HEK293 (cell line): ENCODE data around the gene SP2.

Experiments
- CTCF ChIA-PET: fragments of 350-600 bp; formaldehyde crosslinking; extraction: SDS; loops from one replicate; lab custom pipeline; 2021; ENCODE audit warnings: antibody characterized with exemption; lab: Yijun Ruan, JAX
- POLR2A ChIA-PET: fragments of 300-600 bp; formaldehyde crosslinking; extraction: SDS; loops from one replicate; lab custom pipeline; 2020; ENCODE audit warnings: antibody characterized with exemption, inconsistent platforms; lab: Yijun Ruan, JAX
- H3K27ac ChIP-seq: fragments of 200-500 bp; sonication (Bioruptor generic); 2 replicates; pipeline ENCODE4 v1.5.1; 2014; ENCODE audit warnings: low read depth, low read length, control low read depth, inconsistent platforms; ENCODE audit errors: extremely low read depth
- H3K36me3 ChIP-seq, 2 experiments: fragments of 200-500 bp in 1 of 2; sonication (Bioruptor generic) in 1 of 2; 1 replicate in 1 of 2; 2 replicates in 1 of 2; pipeline ENCODE4 v1.5.1; 2014 to 2017; ENCODE audit warnings: inconsistent platforms in 2 of 2, low read length in 2 of 2; ENCODE audit not compliant: control insufficient read depth in 2 of 2, insufficient read depth in 1 of 2
- H3K4me1 ChIP-seq: fragments of 200-500 bp; sonication (Bioruptor generic); 2 replicates; pipeline ENCODE4 v1.5.1; 2014; ENCODE audit warnings: mild to moderate bottlenecking, low read length, inconsistent platforms; ENCODE audit not compliant: control insufficient read depth, insufficient read depth
- H3K4me3 ChIP-seq: 2 replicates; pipeline ENCODE4 v1.5.1; 2011; ENCODE audit warnings: low read depth, mild to moderate bottlenecking, control low read depth, low read length, moderate library complexity
- H3K9me3 ChIP-seq: fragments of 200-500 bp; sonication (Bioruptor generic); 2 replicates; pipeline ENCODE4 v1.5.1; 2014; ENCODE audit warnings: low read depth, low read length, inconsistent platforms; ENCODE audit not compliant: control insufficient read depth, insufficient read depth
- GLIS1 ChIP-seq: fragments of 450-650 bp; formaldehyde crosslinking; IDR thresholded peaks from 2 replicates; pipeline ENCODE4 v1.5.1; 2016; ENCODE audit warnings: missing biosample characterization, missing genetic modification characterization
- MEIS1 ChIP-seq: sonication (generic); formaldehyde crosslinking; IDR thresholded peaks from 2 replicates; pipeline ENCODE4 v1.8.1; 2022; ENCODE audit warnings: missing genetic modification reagents, mild to moderate bottlenecking, borderline replicate concordance
- OSR2 ChIP-seq: fragments of 450-650 bp; formaldehyde crosslinking; IDR thresholded peaks from 2 replicates; pipeline ENCODE4 v1.5.1; 2016; ENCODE audit warnings: missing biosample characterization, missing genetic modification characterization
- PATZ1 ChIP-seq: fragments of 450-650 bp; formaldehyde crosslinking; IDR thresholded peaks from 2 replicates; pipeline ENCODE4 v1.5.1; 2016; ENCODE audit warnings: missing biosample characterization, missing genetic modification characterization
- ZEB2 ChIP-seq: fragments of 450-650 bp; formaldehyde crosslinking; IDR thresholded peaks from 2 replicates; pipeline ENCODE4 v1.5.1; 2016; ENCODE audit warnings: missing biosample characterization, missing genetic modification characterization
- ZNF121 ChIP-seq: fragments of 450-650 bp; formaldehyde crosslinking; IDR thresholded peaks from 2 replicates; pipeline ENCODE4 v1.5.1; 2016; ENCODE audit warnings: missing biosample characterization, missing genetic modification characterization
- ZNF26 ChIP-seq: fragments of 450-650 bp; formaldehyde crosslinking; IDR thresholded peaks from 2 replicates; pipeline ENCODE4 v1.5.1; 2016; ENCODE audit warnings: missing biosample characterization, missing genetic modification characterization
- ZNF48 ChIP-seq: fragments of 450-650 bp; formaldehyde crosslinking; IDR thresholded peaks from 2 replicates; pipeline ENCODE4 v1.5.1; 2016; ENCODE audit warnings: missing biosample characterization, missing genetic modification characterization
- ZNF654 ChIP-seq: fragments of 450-650 bp; formaldehyde crosslinking; IDR thresholded peaks from 2 replicates; pipeline ENCODE4 v1.5.1; 2016; ENCODE audit warnings: low read depth, missing biosample characterization, missing genetic modification characterization
- ZSCAN16 ChIP-seq: fragments of 450-650 bp; formaldehyde crosslinking; IDR thresholded peaks from 2 replicates; pipeline ENCODE4 v1.5.1; 2016; ENCODE audit warnings: missing biosample characterization, missing genetic modification characterization
- TF ChIP-seq, protein P1 (sequence below): fragments of 450-650 bp; formaldehyde crosslinking; IDR thresholded peaks from 2 replicates; pipeline ENCODE4 v1.5.1; 2016; ENCODE audit warnings: missing biosample characterization, missing genetic modification characterization
- TF ChIP-seq, protein P2 (sequence below): fragments of 450-650 bp; formaldehyde crosslinking; IDR thresholded peaks from 2 replicates; pipeline ENCODE4 v1.5.1; 2016; ENCODE audit warnings: missing biosample characterization, missing genetic modification characterization

The SP2 gene

GRCh38 chr17:47907932-47908562 lies 12.0 kb downstream of the SP2 start:
- H3K4me3 ChIP-seq, result no peak overlapping the region
- POLR2A ChIA-PET, result interaction anchor here (1.1 kb wide), 1 partner anchor 12 kb away, joined by 3 read pairs; the partner anchor contains the start of gene SP2
- TF ChIP-seq, protein P1, sequence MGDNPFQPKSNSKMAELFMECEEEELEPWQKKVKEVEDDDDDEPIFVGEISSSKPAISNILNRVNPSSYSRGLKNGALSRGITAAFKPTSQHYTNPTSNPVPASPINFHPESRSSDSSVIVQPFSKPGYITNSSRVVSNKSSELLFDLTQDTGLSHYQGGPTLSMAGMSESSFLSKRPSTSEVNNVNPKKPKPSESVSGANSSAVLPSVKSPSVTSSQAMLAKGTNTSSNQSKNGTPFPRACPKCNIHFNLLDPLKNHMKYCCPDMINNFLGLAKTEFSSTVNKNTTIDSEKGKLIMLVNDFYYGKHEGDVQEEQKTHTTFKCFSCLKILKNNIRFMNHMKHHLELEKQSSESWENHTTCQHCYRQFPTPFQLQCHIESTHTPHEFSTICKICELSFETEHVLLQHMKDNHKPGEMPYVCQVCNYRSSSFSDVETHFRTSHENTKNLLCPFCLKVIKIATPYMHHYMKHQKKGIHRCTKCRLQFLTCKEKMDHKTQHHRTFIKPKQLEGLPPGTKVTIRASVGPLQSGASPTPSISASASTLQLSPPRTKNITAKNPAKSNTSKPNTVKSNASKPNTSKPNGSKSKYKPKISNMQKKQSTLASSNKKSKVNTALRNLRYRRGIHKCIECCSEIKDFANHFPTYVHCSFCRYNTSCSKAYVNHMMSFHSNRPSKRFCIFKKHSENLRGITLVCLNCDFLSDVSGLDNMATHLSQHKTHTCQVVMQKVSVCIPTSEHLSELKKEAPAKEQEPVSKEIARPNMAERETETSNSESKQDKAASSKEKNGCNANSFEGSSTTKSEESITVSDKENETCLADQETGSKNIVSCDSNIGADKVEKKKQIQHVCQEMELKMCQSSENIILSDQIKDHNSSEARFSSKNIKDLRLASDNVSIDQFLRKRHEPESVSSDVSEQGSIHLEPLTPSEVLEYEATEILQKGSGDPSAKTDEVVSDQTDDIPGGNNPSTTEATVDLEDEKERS (tag by site-specific recombination), result no peak
- peak; percentile 32; the same call in 1 of the 2 replicates for TF ChIP-seq GLIS1

GRCh38 chr17:47913050-47913449 lies 17.0 kb downstream of the SP2 start:
- CTCF ChIA-PET, result interaction anchor here (1.2 kb wide), 1 partner anchor 32 kb away, joined by 4 read pairs; no protein-coding TSS in a partner anchor
- H3K36me3 ChIP-seq, result peaks cover 6 to 26% of the 10 kb centered on the region in 2 experiments; a peak in 2 of 3 replicates
- H3K27ac ChIP-seq, result no peak overlapping the region
- TF ChIP-seq ZNF26 (tag by site-specific recombination) (no peak), ZNF121 (tag by site-specific recombination) (peak; percentile 83), ZNF48 (tag by site-specific recombination) (no peak), MEIS1 (CRISPR knock-in tag) (no peak)
- TF ChIP-seq, protein P1 (tag by site-specific recombination), result no peak
- TF ChIP-seq, protein P2, sequence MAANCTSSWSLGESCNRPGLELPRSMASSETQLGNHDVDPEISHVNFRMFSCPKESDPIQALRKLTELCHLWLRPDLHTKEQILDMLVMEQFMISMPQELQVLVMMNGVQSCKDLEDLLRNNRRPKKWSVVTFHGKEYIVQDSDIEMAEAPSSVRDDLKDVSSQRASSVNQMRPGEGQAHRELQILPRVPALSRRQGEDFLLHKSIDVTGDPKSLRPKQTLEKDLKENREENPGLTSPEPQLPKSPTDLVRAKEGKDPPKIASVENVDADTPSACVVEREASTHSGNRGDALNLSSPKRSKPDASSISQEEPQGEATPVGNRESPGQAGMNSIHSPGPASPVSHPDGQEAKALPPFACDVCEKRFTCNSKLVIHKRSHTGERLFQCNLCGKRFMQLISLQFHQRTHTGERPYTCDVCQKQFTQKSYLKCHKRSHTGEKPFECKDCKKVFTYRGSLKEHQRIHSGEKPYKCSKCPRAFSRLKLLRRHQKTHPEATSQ (tag by site-specific recombination), result no peak
- TF ChIP-seq, all 188 proteins: peak for 1
- POLR2A ChIA-PET, result no interaction called here
- Histone ChIP-seq H3K9me3 (no peaks in the 10 kb centered on the region), H3K4me1 (no peaks in the 10 kb centered on the region), H3K4me3 (no peak overlapping the region)

More at GRCh38 chr17:47907932-47908562, 12.0 kb downstream of the SP2 start:
- CTCF ChIA-PET, result interaction anchor here (1.7 kb wide), 1 partner anchor 18 kb away, joined by 4 read pairs; no protein-coding TSS in a partner anchor
- Histone ChIP-seq H3K9me3 (no peaks in the 10 kb centered on the region), H3K4me1 (no peaks in the 10 kb centered on the region), H3K36me3 (peaks cover 3 to 6% of the 10 kb centered on the region in 2 experiments; a peak in 2 of 3 replicates), H3K27ac (no peak overlapping the region)

- no peak overlapping the region for H3K27ac ChIP-seq
- peaks cover 7 to 23% of the 10 kb centered on the region in 2 experiments; a peak in 2 of 3 replicates for H3K36me3 ChIP-seq
- ChIA-PET CTCF (interaction anchor here (0.6 to 1.6 kb wide), 7 partner anchors 9 to 74 kb away, joined by 3 to 5 read pairs (median 3); partner anchors contain the start of gene SCRN2), POLR2A (no interaction called here)
- H3K4me1 ChIP-seq, result no peaks in the 10 kb centered on the region
- no peak overlapping the region for H3K4me3 ChIP-seq
- no peaks in the 10 kb centered on the region for H3K9me3 ChIP-seq
- TF ChIP-seq OSR2 (tag by site-specific recombination) (no peak), ZEB2 (no peak), PATZ1 (tag by site-specific recombination) (no peak), ZSCAN16 (tag by site-specific recombination) (no peak), ZNF654 (no peak)
Measured at GRCh38 chr17:47914306-47914948, 18.4 kb downstream of the SP2 start.
